Nephron (organoid): ENCODE data around the gene SHB.
"Not testable (repeated sequence)": the region's sequence is repeated elsewhere in the genome, so short reads cannot be mapped to it uniquely, and the experiment has no call there.

Experiments
- H3K27ac Mint-ChIP-seq, 3 experiments: 2 replicates each; pipeline ENCODE4 v1.8.0; 2020; ENCODE audit warnings: mixed read lengths in 3 of 3, mild to moderate bottlenecking in 2 of 3, moderate library complexity in 1 of 3
- H3K27me3 Mint-ChIP-seq: 2 replicates; pipeline ENCODE4 v1.8.0; 2021; ENCODE audit warnings: low read depth, mild to moderate bottlenecking, moderate library complexity, mixed read lengths
- H3K36me3 Mint-ChIP-seq: 2 replicates; pipeline ENCODE4 v1.8.0; 2020; ENCODE audit warnings: low read depth, mixed read lengths
- H3K4me1 Mint-ChIP-seq: 2 replicates; pipeline ENCODE4 v1.8.0; 2020; ENCODE audit warnings: mixed read lengths
- H3K4me3 Mint-ChIP-seq, 3 experiments: 2 replicates each; pipeline ENCODE4 v1.8.0; 2020; ENCODE audit warnings: mild to moderate bottlenecking in 3 of 3, mixed read lengths in 3 of 3, moderate library complexity in 2 of 3
- H3K9me3 Mint-ChIP-seq: 2 replicates; pipeline ENCODE4 v1.8.0; 2020; ENCODE audit warnings: mixed read lengths
- CTCF ChIP-seq, 3 experiments: fragments of 200-600 bp; sonication (generic); IDR thresholded peaks; one replicate each; pipeline ENCODE4 v1.5.0; 2021; ENCODE audit warnings: antibody characterized with exemption in 3 of 3; ENCODE audit not compliant: unreplicated experiment in 3 of 3

The SHB gene

GRCh38 chr9:38051780-38052546, 17.1 kb downstream of the SHB start:
- peak overlapping the region in 2 of 3 experiments; percentile 9 to 39 for H3K27ac Mint-ChIP-seq
- no peak for TF ChIP-seq CTCF (IDR thresholded peaks at IDR 0.05; ENCODE audit: unreplicated experiment in 3 of 3)
- H3K36me3 Mint-ChIP-seq = peaks cover 3% of the 10 kb centered on the region
- no peak overlapping the region for H3K4me3 Mint-ChIP-seq
- H3K9me3 Mint-ChIP-seq = no peaks in the 10 kb centered on the region
- H3K27me3 Mint-ChIP-seq = no peaks in the 10 kb centered on the region
- peaks cover 35% of the 10 kb centered on the region for H3K4me1 Mint-ChIP-seq

DNA sequence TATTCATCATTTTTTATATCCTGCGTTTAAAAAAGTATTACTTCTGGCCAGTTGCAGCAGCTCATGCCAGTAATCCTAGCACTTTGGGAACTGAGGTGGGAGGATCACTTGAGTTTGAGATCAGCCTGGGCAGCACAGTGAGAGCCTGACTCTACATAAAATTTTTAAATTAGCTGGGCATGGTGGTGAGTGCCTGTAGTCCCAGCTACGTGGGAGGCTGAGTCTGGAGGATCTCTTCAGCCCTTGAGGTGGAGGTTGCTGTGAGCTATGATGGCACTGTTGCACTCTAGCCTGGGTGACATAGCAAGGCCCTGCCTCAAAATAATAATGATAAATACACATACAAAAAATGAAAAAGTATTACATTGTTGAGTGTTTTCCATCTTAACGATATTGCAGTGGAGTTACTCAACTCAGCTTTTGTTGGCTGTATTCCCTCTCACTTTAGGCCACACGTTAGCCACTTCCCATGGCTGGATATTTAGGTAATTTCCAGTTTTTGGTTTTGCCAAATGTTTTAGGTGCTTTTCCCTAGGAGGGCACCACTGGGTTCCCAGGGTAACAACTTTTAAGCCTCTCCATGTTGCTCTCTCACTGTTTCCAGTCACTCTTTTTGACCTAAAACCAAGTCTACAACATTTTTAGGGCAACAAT, 20.6 kb downstream of the SHB start:
- no peak for TF ChIP-seq CTCF (IDR thresholded peaks at IDR 0.05; ENCODE audit: unreplicated experiment in 3 of 3)
- H3K27ac Mint-ChIP-seq = peak overlapping the region; percentile 89 to 95 (median 95)
- peaks cover 3% of the 10 kb centered on the region for H3K36me3 Mint-ChIP-seq
- no peaks in the 10 kb centered on the region for H3K9me3 Mint-ChIP-seq
- peaks cover 50% of the 10 kb centered on the region for H3K4me1 Mint-ChIP-seq
- no peak overlapping the region for H3K4me3 Mint-ChIP-seq
- peaks cover 4% of the 10 kb centered on the region for H3K27me3 Mint-ChIP-seq

- no peak for TF ChIP-seq CTCF (IDR thresholded peaks at IDR 0.05; ENCODE audit: unreplicated experiment in 3 of 3)
- peak overlapping the region; percentile 14 to 22 (median 16) for H3K4me3 Mint-ChIP-seq
Measured at GRCh38 chr9:38047301-38048251, 21.5 kb downstream of the SHB start.

GRCh38 chr9:38046661-38047300, 22.2 kb downstream of the SHB start:
- Mint-ChIP-seq H3K27ac (peak overlapping the region; percentile 89 to 95 (median 95)), H3K27me3 (peaks cover 6% of the 10 kb centered on the region), H3K4me1 (peaks cover 54% of the 10 kb centered on the region), H3K4me3 (no peak overlapping the region), H3K36me3 (peaks cover 3% of the 10 kb centered on the region), H3K9me3 (no peaks in the 10 kb centered on the region)
- no peak for TF ChIP-seq CTCF (IDR thresholded peaks at IDR 0.05; ENCODE audit: unreplicated experiment in 3 of 3)

More at GRCh38 chr9:38047301-38048251, 21.5 kb downstream of the SHB start:
- Mint-ChIP-seq H3K9me3 (no peaks in the 10 kb centered on the region), H3K27me3 (peaks cover 4% of the 10 kb centered on the region), H3K4me1 (peaks cover 54% of the 10 kb centered on the region), H3K27ac (peak overlapping the region; percentile 89 to 95 (median 95)), H3K36me3 (peaks cover 3% of the 10 kb centered on the region)

GRCh38 chr9:38045939-38046338, 23.1 kb downstream of the SHB start:
- peak overlapping the region; percentile 88 to 95 (median 89) for H3K27ac Mint-ChIP-seq
- H3K36me3 Mint-ChIP-seq, H3K9me3 Mint-ChIP-seq, H3K27me3 Mint-ChIP-seq: not testable (repeated sequence)
- H3K4me3 Mint-ChIP-seq = peak overlapping the region in 1 of 3 experiments; percentile 41
- H3K4me1 Mint-ChIP-seq = peaks cover 55% of the 10 kb centered on the region
